NCI-H2107 treated with DMSO at 0.1 percent for 48 hours (cell line): ENCODE data around the gene DDN.

Source experiments
- DNase-seq: peaks from one replicate; lab custom pipeline; 2025; ENCODE audit not compliant: unreplicated experiment; lab: John Stamatoyannopoulos, UW

The DDN gene

DNA sequence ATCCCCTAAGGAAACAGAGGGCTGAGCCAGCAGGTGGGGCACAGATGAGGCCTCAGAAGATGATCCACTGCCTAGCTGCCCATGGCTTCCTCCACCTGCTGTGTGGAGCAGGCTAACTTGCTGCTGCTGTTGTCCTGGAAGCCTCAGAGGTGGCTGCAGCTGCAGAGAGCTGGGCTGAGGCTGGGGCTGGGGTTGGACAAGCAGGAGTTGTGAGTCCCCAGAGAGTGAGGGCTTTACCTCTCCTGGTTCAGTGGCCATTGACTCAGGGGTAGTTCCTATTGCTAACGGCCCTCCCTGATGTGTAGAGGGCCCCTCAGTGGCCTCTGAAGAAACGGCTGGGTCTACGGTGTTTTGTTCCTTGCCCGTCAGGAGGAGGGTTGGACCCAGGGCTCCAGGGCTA is 33.1 kb upstream of the DDN start:
- no peak for DNase-seq

DNA sequence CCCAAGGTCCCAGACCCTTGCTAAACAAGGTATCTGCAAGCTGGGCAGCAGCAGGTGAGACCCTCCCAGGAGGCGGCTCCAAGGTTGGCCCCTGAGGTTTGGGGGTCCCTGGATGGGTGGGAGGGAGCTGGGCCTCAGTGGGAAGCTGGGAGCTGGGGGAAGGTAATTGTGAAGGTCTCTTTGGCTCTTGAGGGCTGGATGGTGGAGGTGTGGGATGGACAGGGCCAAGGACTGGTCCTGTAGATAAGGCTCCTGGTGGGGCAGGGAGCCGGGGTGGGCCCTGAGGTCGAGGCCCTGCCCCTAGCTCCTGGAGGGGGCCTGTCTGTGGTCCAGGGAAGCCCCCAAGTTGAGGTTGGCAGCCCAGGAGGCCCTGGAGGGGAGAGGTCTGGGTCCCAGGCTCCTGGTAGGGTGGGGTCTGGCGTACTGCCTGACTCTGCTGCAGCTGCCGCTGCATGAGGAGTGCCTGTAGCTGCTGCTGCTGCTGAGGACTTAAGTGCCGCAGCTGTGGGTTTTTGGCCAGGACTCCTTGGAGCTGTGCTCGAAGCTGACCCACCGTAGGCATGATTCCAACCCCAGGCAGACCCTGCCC is 32.5 kb upstream of the DDN start:
- DNase-seq = no peak

DNA sequence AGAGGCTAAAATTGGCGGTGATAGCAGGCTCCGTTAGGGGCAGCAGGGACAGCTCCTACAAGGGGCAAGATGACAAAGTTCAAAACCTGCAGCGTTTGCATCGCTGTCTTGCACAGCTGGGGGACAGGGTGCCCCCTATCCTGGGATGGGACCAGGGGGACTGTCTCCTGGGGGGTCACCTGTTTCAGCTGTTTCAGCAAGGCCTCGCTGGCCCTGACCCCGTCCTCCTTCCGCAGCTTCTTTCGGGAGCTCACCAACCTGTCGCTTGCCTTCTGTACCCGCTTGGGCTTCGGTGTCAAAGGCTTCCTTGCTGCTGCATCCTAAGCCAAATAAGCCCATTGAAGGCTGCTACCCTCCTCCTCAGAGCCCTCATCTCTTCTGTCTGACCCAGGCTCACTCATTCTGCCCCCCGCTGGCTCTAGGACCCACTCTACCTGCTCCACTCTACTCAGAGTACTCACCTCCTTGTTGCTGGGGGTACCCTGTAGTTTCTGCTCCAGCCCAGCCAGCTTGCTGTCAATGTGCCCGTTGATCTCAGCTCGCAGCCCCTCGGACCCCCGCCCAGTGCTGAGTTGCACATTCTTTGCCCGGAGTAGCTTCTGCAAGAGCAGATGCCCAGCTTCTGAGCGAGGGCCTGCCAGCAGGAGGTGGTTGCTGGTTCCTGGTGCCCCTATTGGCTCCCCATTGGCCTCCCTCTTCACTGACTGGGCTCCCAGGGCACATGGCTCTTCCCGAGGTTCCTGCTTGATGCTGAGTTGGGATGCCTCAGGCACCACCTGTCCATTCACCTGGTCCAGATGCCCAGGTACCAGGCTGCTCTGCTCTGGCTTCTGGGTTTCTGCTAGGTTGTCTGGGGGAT is 31.8 kb upstream of the DDN start:
- DNase-seq = no peak

DNA sequence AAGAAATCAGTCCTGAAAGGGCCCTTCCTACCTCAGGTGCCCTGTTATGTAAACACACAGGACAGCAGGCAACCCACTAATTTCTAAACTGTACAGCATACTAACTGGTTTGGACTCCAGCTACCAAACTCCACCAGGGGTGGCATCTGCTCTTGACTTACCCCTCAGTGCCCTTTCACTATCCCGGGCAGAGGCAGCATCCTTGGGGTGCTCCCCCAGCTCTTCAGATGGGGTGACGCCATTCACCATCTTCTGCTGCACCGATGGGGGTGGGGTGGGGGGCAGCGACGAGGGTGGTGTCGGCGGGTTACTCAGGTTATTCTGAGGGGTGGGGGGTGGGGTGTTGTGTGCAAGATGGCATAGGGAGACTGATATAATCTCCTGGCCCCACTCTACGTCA is 30.9 kb upstream of the DDN start:
- no peak for DNase-seq

DNA sequence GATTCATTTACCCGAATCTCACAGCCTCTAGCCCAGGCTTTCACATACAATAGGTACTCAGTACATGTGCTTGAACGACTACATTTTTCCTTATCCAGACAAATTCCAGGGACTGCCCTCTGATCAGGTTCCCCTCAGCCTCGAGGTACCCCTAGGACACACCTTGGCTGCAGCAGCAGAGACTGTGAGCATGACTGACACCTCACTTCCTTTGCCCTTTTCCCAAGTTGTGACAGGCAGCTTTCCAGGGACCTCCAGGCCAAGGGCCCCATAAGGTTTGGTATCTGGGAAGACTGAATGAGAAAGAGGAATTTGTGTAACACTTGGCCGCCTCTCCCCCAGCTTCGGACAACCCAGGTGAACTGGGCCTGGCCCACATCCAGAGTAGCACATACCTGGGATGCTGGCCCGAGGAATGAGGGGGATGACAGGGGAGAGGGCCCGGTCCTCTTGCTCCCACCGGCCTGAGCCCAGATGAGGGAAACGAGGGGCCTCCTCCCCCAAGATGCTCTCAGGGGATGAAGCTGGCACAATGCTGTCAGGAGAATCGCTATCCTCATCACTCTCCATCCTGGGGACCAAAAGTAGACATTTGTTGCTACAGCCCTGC is 29.6 kb upstream of the DDN start:
- DNase-seq = no peak

DNA sequence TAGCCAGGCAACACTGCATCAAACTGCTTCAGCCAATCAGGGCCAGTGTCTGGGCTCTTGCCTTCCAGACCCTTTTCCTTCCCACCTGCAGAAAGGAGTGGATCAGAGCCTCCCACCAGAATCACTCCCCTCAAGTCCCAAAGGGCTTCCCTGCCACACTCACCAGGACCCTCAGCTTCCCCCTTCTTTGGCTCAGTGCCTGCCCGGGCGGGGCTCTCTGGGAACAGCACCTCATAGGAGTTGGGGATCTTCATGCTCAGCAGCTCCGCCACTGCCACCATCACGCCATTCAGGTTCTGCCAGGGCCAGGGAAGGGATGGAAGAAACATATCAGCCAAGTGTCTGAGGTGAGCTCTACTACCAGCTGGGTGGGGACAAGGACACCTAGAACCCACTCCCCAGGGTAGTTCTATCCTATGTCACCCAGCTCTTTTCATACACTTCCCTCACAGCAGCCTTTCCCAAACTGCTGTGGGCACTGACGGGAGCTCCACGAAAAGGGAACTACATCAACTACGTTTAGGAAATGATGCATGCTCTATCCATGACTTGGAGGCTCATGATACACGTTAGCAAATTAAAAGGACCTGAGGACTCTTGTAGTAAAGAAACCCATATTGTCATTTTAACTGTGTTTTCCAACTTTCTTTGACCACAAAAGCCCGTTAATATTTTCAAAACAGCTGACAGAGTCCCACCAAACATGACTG is 28.8 kb upstream of the DDN start:
- DNase-seq = no peak

DNA sequence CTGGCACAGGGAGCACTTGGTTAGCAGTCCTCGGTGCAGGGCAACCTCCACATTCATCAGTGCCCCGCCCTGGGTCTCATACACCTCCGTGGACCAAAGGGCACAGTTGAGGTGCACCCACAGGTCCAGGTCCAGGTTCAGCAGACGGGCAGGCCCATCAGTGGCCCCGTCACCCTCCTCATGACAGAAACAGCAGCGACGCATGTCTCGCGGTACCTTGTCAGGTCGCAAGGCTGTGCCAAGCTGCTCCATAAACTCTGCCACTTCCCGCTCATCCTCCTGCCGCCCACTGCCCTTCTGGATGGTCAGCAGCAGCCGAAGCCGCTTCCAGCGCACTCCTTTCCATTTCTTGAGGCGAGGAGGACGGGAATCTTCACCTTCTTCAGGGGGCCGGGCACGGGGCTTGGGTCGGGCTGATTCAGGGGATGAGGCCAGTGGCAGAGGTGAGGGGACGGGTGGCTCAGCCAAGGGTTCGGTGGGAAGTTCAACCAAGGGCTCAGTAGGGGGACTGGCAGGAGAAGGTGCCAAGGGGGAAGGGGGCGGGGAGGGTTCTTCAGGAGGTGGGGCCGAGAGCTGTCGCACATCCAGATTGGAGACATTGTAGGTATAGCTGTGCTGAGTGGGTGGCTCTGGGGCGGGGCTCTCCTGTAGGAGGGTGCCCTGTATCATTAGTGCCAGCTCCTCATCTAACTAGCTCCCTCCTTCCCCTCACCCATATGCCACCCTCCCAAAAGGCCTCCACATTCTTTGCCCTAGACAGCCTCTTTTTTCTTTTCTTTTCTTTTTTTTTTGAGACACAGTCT is 27.7 kb upstream of the DDN start:
- DNase-seq = no peak

DNA sequence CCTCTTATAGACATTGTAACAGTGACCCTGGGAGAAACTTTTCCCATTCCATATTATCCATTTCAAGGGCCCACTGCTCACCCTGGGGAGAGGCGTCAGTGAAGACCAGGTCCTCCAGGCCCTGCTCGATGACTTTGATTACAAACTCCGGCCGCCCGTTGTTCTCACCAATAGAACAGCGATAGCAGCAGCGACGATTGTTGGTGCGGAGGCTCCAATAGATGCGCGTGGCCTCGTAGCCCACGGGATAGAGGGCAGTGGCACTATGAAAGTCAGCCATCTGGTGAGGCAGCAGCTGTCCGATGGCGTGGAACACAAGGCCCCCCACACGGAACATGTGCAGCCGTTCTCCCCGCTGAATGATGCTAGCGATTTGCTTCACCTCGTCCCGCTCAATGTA is 26.9 kb upstream of the DDN start:
- DNase-seq = no peak

DNA sequence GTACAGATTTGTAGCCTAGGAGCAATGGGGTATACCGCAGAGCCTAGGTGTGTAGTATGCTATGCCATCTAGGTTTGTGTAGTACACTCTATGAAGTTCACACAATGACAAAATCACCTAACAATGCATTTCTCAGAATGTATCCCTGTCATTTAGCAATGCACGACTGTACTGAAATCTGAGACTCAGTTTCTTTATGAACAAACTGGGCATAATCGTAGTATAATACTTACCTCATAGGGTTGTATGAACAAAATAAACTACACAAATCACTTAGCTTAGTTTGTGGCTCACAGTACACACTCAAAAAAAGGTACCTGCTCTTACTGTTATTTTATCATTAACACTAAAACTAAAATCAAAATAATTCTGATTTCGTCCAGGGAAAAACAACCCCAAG is 26.3 kb upstream of the DDN start:
- no peak for DNase-seq

DNA sequence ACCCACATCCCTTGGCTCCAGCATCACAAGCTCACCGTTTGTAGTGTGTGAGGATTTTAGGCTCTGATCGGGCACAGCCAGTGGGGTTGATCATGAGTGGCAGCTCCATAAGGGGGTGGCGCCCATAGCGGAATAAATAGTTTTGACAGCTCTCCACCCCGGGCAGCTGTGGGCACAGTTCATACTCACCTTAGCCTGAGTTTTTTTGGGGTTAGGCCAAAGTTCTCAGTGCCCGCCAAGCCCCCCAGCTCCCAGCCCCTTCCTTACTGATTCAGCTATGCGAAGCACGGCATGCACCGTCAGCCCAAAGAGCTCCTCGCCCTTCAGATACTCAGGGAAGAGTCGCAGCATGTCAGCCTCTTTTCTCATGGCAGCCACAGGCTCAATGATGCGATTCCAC is 25.4 kb upstream of the DDN start:
- no peak for DNase-seq

DNA sequence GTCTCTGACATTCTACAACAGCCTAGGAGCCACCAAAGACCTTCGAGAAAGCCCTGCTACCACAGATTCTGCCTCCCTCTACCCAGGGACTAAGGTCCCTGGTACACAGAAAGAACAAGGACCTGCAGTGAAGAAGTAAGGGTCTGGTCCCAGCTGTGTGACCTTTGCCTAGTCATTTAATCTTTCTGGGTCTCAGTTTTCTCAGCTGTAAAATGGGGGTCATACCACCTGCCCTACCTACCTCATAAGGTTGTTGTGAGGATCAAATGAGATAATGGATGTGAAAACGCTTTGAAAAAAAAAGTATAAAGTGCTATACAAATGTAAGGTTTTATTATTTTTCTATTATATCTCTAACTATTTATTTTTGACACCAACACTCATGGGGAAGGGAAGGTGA is 24.6 kb upstream of the DDN start:
- no peak for DNase-seq

DNA sequence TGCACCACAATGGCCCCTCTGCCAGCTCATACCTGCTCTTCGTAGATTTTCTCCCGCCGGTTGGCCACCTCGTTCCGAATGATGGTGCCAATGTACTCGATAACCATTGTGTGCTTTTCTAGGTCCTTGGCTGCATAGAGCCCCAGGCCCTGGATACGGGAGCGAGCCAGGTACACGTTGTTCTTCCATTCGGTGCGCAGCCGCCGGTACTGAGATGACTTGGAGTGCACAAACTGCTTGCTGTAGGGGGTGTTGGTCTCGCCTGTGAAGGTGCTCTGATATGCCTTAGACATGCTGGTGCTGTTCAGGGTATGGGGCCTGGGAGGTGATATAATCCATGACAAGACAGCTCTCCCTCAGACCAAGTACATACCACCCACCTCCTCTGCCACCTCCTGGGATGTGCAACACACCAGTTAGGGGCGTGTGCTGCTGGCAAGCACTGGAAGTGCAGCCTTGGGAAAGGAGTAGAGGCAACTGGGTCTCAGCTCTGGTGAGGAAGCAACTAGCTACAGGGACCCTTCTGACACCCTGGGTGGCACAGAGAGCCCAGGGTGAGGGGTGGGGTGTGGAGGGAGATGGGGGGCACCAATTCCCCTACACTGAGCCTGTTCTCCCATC is 23.5 kb upstream of the DDN start:
- DNase-seq = no peak

DNA sequence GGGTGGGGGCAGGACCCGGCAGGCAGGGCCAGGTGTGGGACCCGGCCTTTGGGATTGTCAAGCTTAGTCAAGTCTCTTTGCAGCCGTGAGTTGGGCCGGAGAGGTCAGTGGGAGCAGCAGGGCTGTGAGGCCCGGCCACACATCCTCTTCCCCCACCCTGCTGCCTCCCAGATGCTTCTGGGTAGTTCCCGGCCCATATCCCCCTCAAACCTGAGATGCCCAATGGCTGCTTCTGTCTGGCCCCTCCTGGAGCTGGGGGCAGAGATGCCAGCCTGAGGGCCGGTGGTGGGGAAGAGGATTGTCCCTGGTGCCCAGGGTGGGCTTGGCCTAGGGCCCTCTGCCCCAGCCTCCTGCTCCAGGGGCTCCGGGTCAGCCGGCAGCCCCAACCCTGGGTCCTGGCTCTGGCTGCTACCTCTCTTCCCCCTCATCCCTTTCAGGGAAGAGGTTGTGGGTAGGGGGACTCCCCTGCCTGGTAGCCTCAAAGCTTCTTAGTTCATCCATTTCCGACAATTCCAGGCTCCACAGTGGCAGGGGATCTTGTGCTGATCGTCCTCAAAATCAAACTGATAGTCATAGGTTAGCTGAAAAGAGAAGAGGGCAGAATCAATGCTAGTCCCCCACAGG is 22.2 kb upstream of the DDN start:
- no peak for DNase-seq

DNA sequence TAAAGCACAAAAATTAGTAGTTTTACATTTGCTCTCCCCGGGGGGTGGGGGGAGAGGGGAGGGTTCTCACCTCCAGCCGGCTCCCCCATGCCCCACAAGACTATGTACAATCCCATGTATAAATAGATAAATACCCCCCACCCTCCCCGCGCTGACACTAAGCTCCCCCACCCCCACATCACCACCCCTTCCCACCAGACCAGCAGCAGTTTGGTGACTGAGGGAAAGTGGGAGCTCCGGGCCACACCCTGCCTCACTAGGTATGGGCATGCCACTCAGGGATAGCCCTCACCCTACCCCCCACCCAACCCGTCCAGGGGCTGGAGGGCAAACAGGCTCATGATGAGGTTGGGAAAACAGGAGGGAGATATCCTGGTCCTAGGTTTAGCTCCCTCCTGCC is 21.3 kb upstream of the DDN start:
- DNase-seq = no peak

DNA sequence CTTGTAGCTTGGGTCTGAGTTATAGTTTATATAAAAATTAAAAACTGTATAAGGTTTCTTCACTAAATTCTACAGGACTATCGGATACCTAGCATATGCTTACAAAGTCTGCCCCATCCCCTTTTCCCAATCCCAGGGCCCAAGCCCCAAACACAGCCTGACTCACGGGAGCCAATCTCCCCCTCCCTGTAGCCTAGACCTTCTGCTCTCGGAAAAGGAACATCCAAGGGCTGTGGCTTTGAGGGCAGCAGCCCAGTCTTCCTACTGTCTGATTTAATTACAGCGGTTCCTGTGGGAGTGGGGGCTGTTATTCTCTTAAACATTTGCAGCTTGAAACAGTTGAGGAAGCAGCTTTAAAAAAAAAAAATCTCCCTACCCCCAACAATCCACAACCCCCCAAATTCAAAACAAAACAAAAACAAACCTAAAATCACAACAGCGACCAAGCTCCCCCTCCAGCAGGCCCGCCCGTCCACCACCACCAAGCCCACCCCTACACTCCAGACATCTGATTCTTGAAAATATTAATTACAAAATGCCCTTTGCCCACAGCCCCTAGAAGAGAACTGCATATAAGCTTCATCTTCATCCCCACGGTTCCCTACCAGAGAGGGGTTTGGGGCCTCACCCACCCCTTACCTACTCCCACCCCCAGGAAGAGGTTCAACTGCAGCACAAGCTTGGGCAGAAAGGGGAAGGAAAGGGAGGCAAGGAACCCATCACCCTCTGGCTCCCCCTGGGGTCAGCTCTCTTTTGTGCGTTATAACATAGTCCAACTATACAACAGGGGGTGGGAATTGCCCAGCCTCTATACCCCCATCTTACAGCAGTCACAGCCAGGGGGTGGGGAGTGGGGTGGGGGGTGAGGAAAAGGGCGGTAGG is 20.5 kb upstream of the DDN start:
- peak; percentile 10 for DNase-seq

DNA sequence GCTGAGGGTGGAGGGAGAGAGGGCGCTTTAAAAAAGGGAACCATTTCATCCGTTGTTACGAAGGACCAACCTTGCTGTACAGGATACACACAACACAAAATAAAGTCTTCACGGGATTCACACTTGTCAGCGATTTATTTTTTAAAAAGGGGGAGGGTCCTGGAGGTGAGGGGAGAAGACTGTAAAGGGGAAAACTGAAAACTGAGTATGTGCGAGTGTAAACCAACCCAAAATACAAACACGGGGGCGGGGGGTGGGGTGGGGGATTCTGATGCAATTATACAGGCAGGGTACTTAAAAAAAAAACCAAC is 19.9 kb upstream of the DDN start:
- no peak for DNase-seq

DNA sequence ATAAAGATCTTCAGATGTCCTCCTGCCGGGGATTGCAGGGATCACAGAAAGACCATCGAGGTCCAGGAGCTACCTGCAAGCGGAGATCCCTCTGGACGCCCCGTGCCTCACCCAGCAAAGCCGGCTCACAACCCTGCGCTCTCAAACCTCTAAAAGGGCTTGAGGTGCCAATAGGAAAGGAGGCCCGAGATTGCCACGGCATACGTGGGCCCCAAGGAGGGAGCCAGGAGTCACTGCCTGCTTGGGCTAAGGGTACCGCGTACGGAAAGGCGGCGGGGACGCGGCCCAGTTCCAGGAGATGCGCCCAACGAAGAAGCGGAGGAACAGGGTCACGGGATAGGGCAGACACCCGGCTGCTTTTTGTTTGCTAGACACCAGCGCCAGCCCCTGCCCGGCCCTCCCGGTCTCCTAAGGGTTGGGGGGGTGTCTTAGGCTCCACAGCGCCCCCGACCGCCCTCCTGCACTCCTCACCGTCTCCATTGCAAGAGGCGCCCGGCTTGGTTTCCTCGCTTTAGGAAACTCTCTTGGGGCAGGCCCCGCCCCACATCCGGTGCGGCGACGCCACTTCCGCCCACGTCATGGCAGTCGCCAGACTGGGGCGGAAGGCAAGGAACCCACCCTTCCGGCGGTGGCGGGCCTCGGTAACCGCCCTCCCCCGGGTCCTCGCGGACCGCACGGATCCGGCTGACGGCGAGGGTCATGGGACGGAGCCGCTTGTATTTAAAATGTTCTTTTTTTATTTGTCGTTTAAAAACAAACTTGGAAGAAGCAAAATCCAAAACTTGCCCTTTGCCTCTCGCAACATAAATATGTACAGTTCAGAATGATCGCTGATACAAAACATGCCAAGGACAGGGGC is 19.3 kb upstream of the DDN start, which contains the start of gene PRKAG1:
Gene PRKAG1, minus strand, starts transcription at position 516 of the 859 bp plus-strand sequence. Its CDS starts 36 bp downstream, at position 480.
- peak; percentile 88 for DNase-seq

DNA sequence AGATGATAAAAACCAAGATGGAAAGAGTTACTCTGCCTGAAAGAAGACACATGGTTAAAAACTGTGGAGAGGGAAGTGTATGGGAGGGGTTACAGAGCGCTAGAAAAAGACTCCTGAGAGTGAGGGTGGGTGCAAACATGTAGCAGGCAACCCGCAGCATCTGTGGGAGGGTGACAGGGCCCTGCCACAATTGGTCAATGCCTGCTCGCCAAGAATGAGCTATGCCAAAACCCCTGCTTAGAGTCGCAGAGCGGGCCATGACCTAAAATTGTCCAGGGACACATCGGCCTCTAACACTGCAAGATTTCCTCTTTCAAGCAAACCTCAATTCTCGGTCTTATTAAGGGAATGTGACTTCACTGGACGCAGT is 18.7 kb upstream of the DDN start:
- no peak for DNase-seq
